Esophagus muscularis mucosa (tissue), 4 donors: ENCODE measurements around the gene GNAZ.

Experiments
- CTCF ChIP-seq, 3 experiments: fragments of 200-600 bp in 2 of 3; fragments of 450-650 bp in 1 of 3; sonication (generic) in 2 of 3; IDR thresholded peaks; one replicate each; pipeline ENCODE4 v1.5.1; 2017 to 2019; ENCODE audit warnings: antibody characterized with exemption in 3 of 3, mild to moderate bottlenecking in 2 of 3, moderate library complexity in 1 of 3
- EP300 ChIP-seq: sonication (generic); formaldehyde crosslinking; IDR thresholded peaks from one replicate; pipeline ENCODE4 v1.6.1; 2017; ENCODE audit warnings: antibody characterized with exemption
- POLR2A ChIP-seq: fragments of 450-650 bp; IDR thresholded peaks from one replicate; pipeline ENCODE4 v1.6.1; 2017; ENCODE audit warnings: antibody characterized with exemption, moderate library complexity, mild to moderate bottlenecking, low read depth

GRCh38 chr22:23144432-23144831 lies 74.1 kb downstream of the GNAZ start:
- TF ChIP-seq CTCF (IDR thresholded peaks at IDR 0.05) (no peak), POLR2A (no peak), EP300 (no peak)
